Osteocyte (in vitro differentiated cells): Measurements from ENCODE around the gene GPR173. TPM values are rescaled to one million over a fixed set of nuclear protein-coding genes. Genes with fewer than 3 reads are reported as not detected.

Experiments used
- DNase-seq: peaks from one replicate; pipeline ENCODE4 v3.0.0; 2021; ENCODE audit warnings: mixed read lengths; ENCODE audit not compliant: unreplicated experiment; ENCODE audit errors: extremely low spot score
- H3K27ac Mint-ChIP-seq: one replicate; pipeline ENCODE4 v1.8.0; 2021; ENCODE audit warnings: mild to moderate bottlenecking, mixed read lengths; ENCODE audit not compliant: unreplicated experiment
- H3K27me3 Mint-ChIP-seq: one replicate; pipeline ENCODE4 v1.8.0; 2021; ENCODE audit warnings: mixed read lengths; ENCODE audit not compliant: unreplicated experiment
- H3K36me3 Mint-ChIP-seq: one replicate; pipeline ENCODE4 v1.8.0; 2021; ENCODE audit warnings: mixed read lengths; ENCODE audit not compliant: unreplicated experiment
- H3K4me1 Mint-ChIP-seq: one replicate; pipeline ENCODE4 v1.8.0; 2021; ENCODE audit warnings: mixed read lengths; ENCODE audit not compliant: unreplicated experiment
- H3K4me3 Mint-ChIP-seq: one replicate; pipeline ENCODE4 v1.8.0; 2021; ENCODE audit warnings: mild to moderate bottlenecking, moderate library complexity, mixed read lengths; ENCODE audit not compliant: unreplicated experiment
- H3K9me3 Mint-ChIP-seq: one replicate; pipeline ENCODE4 v1.8.0; 2021; ENCODE audit warnings: mixed read lengths; ENCODE audit not compliant: unreplicated experiment
- total RNA-seq: library from RNA; stranded (reverse); gene quantifications from 2 replicates; pipeline ENCODE4 v1.2.1, GENCODE V29; 2021
- TF ChIP-seq, protein P1 (sequence below): fragments of 200-600 bp; sonication (generic); IDR thresholded peaks from 2 replicates; pipeline ENCODE4 v1.5.0; 2021; ENCODE audit warnings: antibody characterized with exemption, mild to moderate bottlenecking, moderate library complexity

The GPR173 gene
- total RNA-seq, 1 donor from 2014 or later = 17.3 TPM

GRCh38 chrX:53055244-53055849 is 6.8 kb downstream of the GPR173 start:
- H3K4me3 Mint-ChIP-seq = no peak overlapping the region
- no peaks in the 10 kb centered on the region for H3K9me3 Mint-ChIP-seq
- no peaks in the 10 kb centered on the region for H3K27me3 Mint-ChIP-seq
- H3K36me3 Mint-ChIP-seq = no peaks in the 10 kb centered on the region
- H3K27ac Mint-ChIP-seq = no peak overlapping the region
- peaks cover 2% of the 10 kb centered on the region for H3K4me1 Mint-ChIP-seq
- TF ChIP-seq, protein P1, sequence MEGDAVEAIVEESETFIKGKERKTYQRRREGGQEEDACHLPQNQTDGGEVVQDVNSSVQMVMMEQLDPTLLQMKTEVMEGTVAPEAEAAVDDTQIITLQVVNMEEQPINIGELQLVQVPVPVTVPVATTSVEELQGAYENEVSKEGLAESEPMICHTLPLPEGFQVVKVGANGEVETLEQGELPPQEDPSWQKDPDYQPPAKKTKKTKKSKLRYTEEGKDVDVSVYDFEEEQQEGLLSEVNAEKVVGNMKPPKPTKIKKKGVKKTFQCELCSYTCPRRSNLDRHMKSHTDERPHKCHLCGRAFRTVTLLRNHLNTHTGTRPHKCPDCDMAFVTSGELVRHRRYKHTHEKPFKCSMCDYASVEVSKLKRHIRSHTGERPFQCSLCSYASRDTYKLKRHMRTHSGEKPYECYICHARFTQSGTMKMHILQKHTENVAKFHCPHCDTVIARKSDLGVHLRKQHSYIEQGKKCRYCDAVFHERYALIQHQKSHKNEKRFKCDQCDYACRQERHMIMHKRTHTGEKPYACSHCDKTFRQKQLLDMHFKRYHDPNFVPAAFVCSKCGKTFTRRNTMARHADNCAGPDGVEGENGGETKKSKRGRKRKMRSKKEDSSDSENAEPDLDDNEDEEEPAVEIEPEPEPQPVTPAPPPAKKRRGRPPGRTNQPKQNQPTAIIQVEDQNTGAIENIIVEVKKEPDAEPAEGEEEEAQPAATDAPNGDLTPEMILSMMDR = no peak
- peak; percentile 25 for DNase-seq

GRCh38 chrX:53056292-53056691 is 7.7 kb downstream of the GPR173 start:
- no peak overlapping the region for H3K27ac Mint-ChIP-seq
- H3K4me1 Mint-ChIP-seq = peaks cover 2% of the 10 kb centered on the region
- H3K4me3 Mint-ChIP-seq = no peak overlapping the region
- peak; percentile 25 for DNase-seq
- no peaks in the 10 kb centered on the region for H3K36me3 Mint-ChIP-seq
- H3K9me3 Mint-ChIP-seq = no peaks in the 10 kb centered on the region
- TF ChIP-seq, protein P1 = no peak
- no peaks in the 10 kb centered on the region for H3K27me3 Mint-ChIP-seq

DNA sequence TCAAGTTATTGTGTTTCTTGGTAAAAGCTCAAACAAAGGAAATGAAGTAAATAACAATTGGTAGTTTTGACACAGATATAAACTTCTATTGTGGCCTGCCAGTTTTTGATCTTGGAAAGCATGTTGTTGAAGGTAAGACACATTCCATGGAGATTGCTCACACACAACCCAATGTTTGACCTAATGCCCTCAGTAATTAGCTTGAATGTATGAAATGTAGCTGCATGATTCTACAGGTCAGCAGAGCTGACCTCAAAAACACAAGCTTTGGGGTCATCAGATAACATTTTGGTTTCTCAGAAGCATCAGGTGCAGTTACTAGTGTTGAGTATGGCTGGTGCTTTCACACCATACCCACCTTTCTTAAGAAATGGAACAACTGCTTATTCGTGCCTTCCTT is 16.5 kb downstream of the GPR173 start:
- no peak overlapping the region for H3K4me3 Mint-ChIP-seq
- no peaks in the 10 kb centered on the region for H3K36me3 Mint-ChIP-seq
- no peaks in the 10 kb centered on the region for H3K4me1 Mint-ChIP-seq
- H3K9me3 Mint-ChIP-seq = no peaks in the 10 kb centered on the region
- H3K27me3 Mint-ChIP-seq = no peaks in the 10 kb centered on the region
- TF ChIP-seq, protein P1 = no peak
- H3K27ac Mint-ChIP-seq = no peak overlapping the region
- DNase-seq = no peak

DNA sequence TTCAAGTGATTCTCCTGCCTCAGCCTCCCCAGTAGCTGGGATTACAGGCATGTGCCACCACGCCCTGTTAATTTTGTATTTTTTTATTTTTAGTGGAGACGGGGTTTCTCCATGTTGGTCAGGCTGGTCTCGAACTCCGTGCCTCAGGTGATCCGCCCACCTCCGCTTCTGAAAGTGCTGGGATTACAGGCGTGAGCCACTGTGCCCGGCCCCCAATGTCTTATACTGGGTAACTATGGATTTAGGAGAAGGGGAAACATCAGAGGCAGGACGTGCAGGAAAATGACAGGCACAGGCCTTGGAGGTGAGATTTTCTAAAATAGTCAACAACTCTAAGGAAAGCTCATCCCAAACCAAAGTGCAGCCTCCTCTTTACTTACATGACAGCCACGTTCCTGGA is 22.5 kb downstream of the GPR173 start:
- TF ChIP-seq, protein P1 = no peak
- no peak overlapping the region for H3K4me3 Mint-ChIP-seq
- no peak overlapping the region for H3K27ac Mint-ChIP-seq
- no peaks in the 10 kb centered on the region for H3K9me3 Mint-ChIP-seq
- H3K27me3 Mint-ChIP-seq = no peaks in the 10 kb centered on the region
- no peak for DNase-seq
- peaks cover 7% of the 10 kb centered on the region for H3K4me1 Mint-ChIP-seq
- no peaks in the 10 kb centered on the region for H3K36me3 Mint-ChIP-seq

- DNase-seq = no peak
- no peaks in the 10 kb centered on the region for H3K27me3 Mint-ChIP-seq
- H3K9me3 Mint-ChIP-seq = no peaks in the 10 kb centered on the region
- peaks cover 2% of the 10 kb centered on the region for H3K36me3 Mint-ChIP-seq
- TF ChIP-seq, protein P1 = peak; percentile 67
- peaks cover 7% of the 10 kb centered on the region for H3K4me1 Mint-ChIP-seq
- peak overlapping the region; percentile 39 for H3K27ac Mint-ChIP-seq
- peak overlapping the region; percentile 50 for H3K4me3 Mint-ChIP-seq
These were observed 23.2 kb downstream of the GPR173 start for GRCh38 chrX:53071604-53072417.
